ENCODE data around the gene RCOR1.

The RCOR1 gene

GRCh38 chr14:102667703-102668102 lies 75.3 kb downstream of the RCOR1 start:
- TF ChIP-seq, protein P1, sequence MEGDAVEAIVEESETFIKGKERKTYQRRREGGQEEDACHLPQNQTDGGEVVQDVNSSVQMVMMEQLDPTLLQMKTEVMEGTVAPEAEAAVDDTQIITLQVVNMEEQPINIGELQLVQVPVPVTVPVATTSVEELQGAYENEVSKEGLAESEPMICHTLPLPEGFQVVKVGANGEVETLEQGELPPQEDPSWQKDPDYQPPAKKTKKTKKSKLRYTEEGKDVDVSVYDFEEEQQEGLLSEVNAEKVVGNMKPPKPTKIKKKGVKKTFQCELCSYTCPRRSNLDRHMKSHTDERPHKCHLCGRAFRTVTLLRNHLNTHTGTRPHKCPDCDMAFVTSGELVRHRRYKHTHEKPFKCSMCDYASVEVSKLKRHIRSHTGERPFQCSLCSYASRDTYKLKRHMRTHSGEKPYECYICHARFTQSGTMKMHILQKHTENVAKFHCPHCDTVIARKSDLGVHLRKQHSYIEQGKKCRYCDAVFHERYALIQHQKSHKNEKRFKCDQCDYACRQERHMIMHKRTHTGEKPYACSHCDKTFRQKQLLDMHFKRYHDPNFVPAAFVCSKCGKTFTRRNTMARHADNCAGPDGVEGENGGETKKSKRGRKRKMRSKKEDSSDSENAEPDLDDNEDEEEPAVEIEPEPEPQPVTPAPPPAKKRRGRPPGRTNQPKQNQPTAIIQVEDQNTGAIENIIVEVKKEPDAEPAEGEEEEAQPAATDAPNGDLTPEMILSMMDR (IDR thresholded peaks at IDR 0.05; ENCODE audit: low read depth, low read length), result no peak
- no peak overlapping the region for H3K27ac ChIP-seq
- no peak for DNase-seq
- H3K36me3 ChIP-seq, result no peaks in the 10 kb centered on the region
- H3K4me3 ChIP-seq (ENCODE audit: low read depth, low read length), result no peak overlapping the region
- H3K9me3 ChIP-seq (ENCODE audit: severe bottlenecking), result no peaks in the 10 kb centered on the region
- H3K27me3 ChIP-seq (ENCODE audit: insufficient read depth, low read depth, severe bottlenecking), result no peaks in the 10 kb centered on the region

- Histone ChIP-seq H3K27ac (no peak overlapping the region), H3K9me3 (ENCODE audit: severe bottlenecking) (no peaks in the 10 kb centered on the region), H3K27me3 (ENCODE audit: insufficient read depth, low read depth, severe bottlenecking) (no peaks in the 10 kb centered on the region), H3K36me3 (no peaks in the 10 kb centered on the region), H3K4me3 (ENCODE audit: low read depth, low read length) (no peak overlapping the region)
- DNase-seq, result no peak
- TF ChIP-seq, protein P1 (IDR thresholded peaks at IDR 0.05; ENCODE audit: low read depth, low read length), result no peak
Observed at GRCh38 chr14:102668291-102668873, 75.9 kb downstream of the RCOR1 start.

DNA sequence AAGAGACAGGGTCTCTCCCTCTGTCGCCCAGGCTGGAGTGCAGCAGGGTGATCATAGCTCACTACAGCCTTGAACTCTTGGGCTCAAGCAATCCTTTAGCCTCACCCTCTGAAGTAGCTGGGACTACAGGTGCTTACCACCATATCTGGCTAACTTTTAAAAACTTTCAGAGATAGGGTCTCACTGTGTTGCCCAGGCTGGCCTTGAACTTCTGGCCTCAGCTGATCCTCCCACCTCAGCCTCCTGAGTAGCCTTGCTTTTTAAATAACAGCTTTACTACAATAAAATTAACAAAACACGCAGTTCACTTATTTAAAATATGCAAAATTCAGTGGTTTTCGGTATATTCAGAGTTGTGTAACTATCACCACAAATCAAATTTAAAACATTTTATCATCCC lies 79.0 kb downstream of the RCOR1 start:
- Histone ChIP-seq H3K9me3 (ENCODE audit: severe bottlenecking) (no peaks in the 10 kb centered on the region), H3K4me3 (ENCODE audit: low read depth, low read length) (no peak overlapping the region), H3K27me3 (ENCODE audit: insufficient read depth, low read depth, severe bottlenecking) (no peaks in the 10 kb centered on the region), H3K36me3 (no peaks in the 10 kb centered on the region), H3K27ac (no peak overlapping the region)
- no peak for DNase-seq
- TF ChIP-seq, protein P1 (IDR thresholded peaks at IDR 0.05; ENCODE audit: low read depth, low read length), result no peak

- no peaks in the 10 kb centered on the region for H3K9me3 ChIP-seq (ENCODE audit: severe bottlenecking)
- no peak overlapping the region for H3K4me3 ChIP-seq (ENCODE audit: low read depth, low read length)
- DNase-seq, result no peak
- H3K27ac ChIP-seq, result no peak overlapping the region
- TF ChIP-seq, protein P1 (IDR thresholded peaks at IDR 0.05; ENCODE audit: low read depth, low read length), result no peak
- H3K27me3 ChIP-seq (ENCODE audit: insufficient read depth, low read depth, severe bottlenecking), result no peaks in the 10 kb centered on the region
- H3K36me3 ChIP-seq, result no peaks in the 10 kb centered on the region
Observed at GRCh38 chr14:102672410-102672960, 80.0 kb downstream of the RCOR1 start.

DNA sequence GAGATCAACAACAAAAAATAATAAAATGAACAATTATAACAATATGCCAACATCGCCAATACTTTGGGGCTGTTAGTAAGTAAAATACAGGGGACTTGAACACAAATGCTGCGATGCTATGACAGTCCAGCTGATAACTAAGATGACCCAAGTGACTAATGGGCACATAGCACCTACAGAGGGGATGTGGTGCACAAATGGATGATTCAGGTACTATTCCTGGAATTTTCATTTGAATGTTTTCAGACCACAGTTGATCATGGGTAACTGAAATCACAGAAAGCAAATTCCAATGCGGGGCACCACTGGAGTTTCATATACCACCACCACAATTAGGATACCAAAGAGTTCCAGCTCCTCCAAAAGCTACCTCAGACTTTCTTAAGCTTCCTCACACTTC lies 82.9 kb downstream of the RCOR1 start:
- TF ChIP-seq, protein P1 (IDR thresholded peaks at IDR 0.05; ENCODE audit: low read depth, low read length), result no peak
- H3K9me3 ChIP-seq (ENCODE audit: severe bottlenecking), result no peaks in the 10 kb centered on the region
- no peaks in the 10 kb centered on the region for H3K27me3 ChIP-seq (ENCODE audit: insufficient read depth, low read depth, severe bottlenecking)
- H3K27ac ChIP-seq, result no peak overlapping the region
- H3K36me3 ChIP-seq, result no peaks in the 10 kb centered on the region
- DNase-seq, result no peak
- H3K4me3 ChIP-seq (ENCODE audit: low read depth, low read length), result no peak overlapping the region

GRCh38 chr14:102678394-102678793 lies 85.9 kb downstream of the RCOR1 start:
- Histone ChIP-seq H3K9me3 (ENCODE audit: severe bottlenecking) (no peaks in the 10 kb centered on the region), H3K27me3 (ENCODE audit: insufficient read depth, low read depth, severe bottlenecking) (no peaks in the 10 kb centered on the region), H3K36me3 (peaks cover 4% of the 10 kb centered on the region; the same call in 1 of the 2 replicates), H3K27ac (no peak overlapping the region), H3K4me3 (ENCODE audit: low read depth, low read length) (no peak overlapping the region)
- no peak for DNase-seq
- TF ChIP-seq, protein P1 (IDR thresholded peaks at IDR 0.05; ENCODE audit: low read depth, low read length), result no peak

Data from WERI-Rb-1 (cell line).